PC-9 (cell line): ENCODE data around the gene BCR. TPM values are rescaled to one million over a fixed set of nuclear protein-coding genes. Genes with fewer than 3 reads are reported as not detected.
A peak's percentile ranks its signal among the peaks of the same experiment; 100 is the strongest.

ENCODE experiments used
- BruUV-seq: library from RNA; stranded (reverse); fragments of 400-500 nt; replicated peaks from 2 replicates; lab custom pipeline; 2021; lab: Mats Ljungman, UMichigan
- CTCF ChIA-PET: fragments of 300-600 bp; sonication (Branson Sonifier 250); formaldehyde crosslinking; loops from one replicate; lab custom pipeline; 2022; ENCODE audit warnings: antibody characterized with exemption; lab: Charles Lee
- POLR2A ChIA-PET: fragments of 300-600 bp; sonication (Branson Sonifier 250); formaldehyde crosslinking; loops from one replicate; lab custom pipeline; 2022; ENCODE audit warnings: antibody characterized with exemption; ENCODE audit not compliant: unreplicated experiment; lab: Charles Lee
- DNase-seq, 2 experiments: peaks; one replicate each; pipeline versions ENCODE4 v3.0.0 to v3.0.0-alpha.2; 2015 to 2022; ENCODE audit warnings: mixed read lengths in 1 of 2
- H2AFZ ChIP-seq: fragments of 200-600 bp; sonication (generic); 2 replicates; pipeline ENCODE4 v1.8.1; 2017; ENCODE audit warnings: antibody characterized with exemption
- H3F3A ChIP-seq: fragments of 200-600 bp; sonication (generic); 2 replicates; pipeline ENCODE4 v1.8.1; 2017; ENCODE audit warnings: antibody characterized with exemption, mild to moderate bottlenecking, low read depth; ENCODE audit not compliant: insufficient read depth
- H3K27ac ChIP-seq: fragments of 200-600 bp; sonication (generic); 2 replicates; pipeline ENCODE4 v1.6.1; 2016; ENCODE audit warnings: mixed run types
- H3K27me3 ChIP-seq: fragments of 200-600 bp; sonication (generic); 2 replicates; pipeline ENCODE4 v1.6.1; 2016; ENCODE audit warnings: low read depth, mixed run types; ENCODE audit not compliant: insufficient read depth
- H3K36me3 ChIP-seq: fragments of 200-600 bp; sonication (generic); 2 replicates; pipeline ENCODE4 v1.6.1; 2016; ENCODE audit warnings: low read depth, mixed run types
- H3K4me1 ChIP-seq: fragments of 200-600 bp; sonication (generic); replicated peaks from 2 replicates; pipeline ENCODE4 v1.6.1; 2016; ENCODE audit warnings: mixed run types; ENCODE audit not compliant: insufficient read depth
- H3K4me2 ChIP-seq: fragments of 200-600 bp; sonication (generic); 2 replicates; pipeline ENCODE4 v1.6.1; 2017; ENCODE audit warnings: mixed run types
- H3K4me3 ChIP-seq: fragments of 200-600 bp; sonication (generic); 2 replicates; pipeline ENCODE4 v1.6.1; 2016; ENCODE audit warnings: mixed run types
- H3K79me2 ChIP-seq: fragments of 200-600 bp; sonication (generic); 2 replicates; pipeline ENCODE4 v1.6.1; 2017; ENCODE audit warnings: low read depth, mixed run types
- H3K9me2 ChIP-seq: fragments of 200-600 bp; sonication (generic); 2 replicates; pipeline ENCODE4 v1.8.1; 2017; ENCODE audit warnings: mild to moderate bottlenecking; ENCODE audit not compliant: insufficient read depth
- H3K9me3 ChIP-seq: fragments of 200-600 bp; sonication (generic); 2 replicates; pipeline ENCODE4 v1.8.1; 2016; ENCODE audit warnings: low read depth; ENCODE audit not compliant: insufficient read depth
- H4K20me1 ChIP-seq: fragments of 200-600 bp; sonication (generic); 2 replicates; pipeline ENCODE4 v1.8.1; 2017; ENCODE audit not compliant: insufficient read depth
- EZH2 ChIP-seq: fragments of 200-600 bp; sonication (generic); IDR thresholded peaks from 2 replicates; pipeline ENCODE4 v1.8.0; 2017; ENCODE audit warnings: antibody characterized with exemption, low read depth
- intact Hi-C: fragments of 100-400 bp; cut with micrococcal nuclease; formaldehyde crosslinking; loops from one replicate; pipeline ENCODE4 v1.10.0; 2022; ENCODE audit not compliant: unreplicated experiment
- total RNA-seq: library from RNA; stranded (reverse); gene quantifications from 2 replicates; pipeline ENCODE4 v1.2.3, GENCODE V29; 2021
- TF ChIP-seq, protein P1 (sequence below): fragments of 200-600 bp; sonication (generic); conservative IDR thresholded peaks from 2 replicates; pipeline ENCODE4 v1.6.1; 2017; ENCODE audit warnings: mixed run types, antibody characterized with exemption, mild to moderate bottlenecking, moderate library complexity

BCR gene
- total RNA-seq, 1 experiment from 2014 or later: 47.8 TPM

DNA sequence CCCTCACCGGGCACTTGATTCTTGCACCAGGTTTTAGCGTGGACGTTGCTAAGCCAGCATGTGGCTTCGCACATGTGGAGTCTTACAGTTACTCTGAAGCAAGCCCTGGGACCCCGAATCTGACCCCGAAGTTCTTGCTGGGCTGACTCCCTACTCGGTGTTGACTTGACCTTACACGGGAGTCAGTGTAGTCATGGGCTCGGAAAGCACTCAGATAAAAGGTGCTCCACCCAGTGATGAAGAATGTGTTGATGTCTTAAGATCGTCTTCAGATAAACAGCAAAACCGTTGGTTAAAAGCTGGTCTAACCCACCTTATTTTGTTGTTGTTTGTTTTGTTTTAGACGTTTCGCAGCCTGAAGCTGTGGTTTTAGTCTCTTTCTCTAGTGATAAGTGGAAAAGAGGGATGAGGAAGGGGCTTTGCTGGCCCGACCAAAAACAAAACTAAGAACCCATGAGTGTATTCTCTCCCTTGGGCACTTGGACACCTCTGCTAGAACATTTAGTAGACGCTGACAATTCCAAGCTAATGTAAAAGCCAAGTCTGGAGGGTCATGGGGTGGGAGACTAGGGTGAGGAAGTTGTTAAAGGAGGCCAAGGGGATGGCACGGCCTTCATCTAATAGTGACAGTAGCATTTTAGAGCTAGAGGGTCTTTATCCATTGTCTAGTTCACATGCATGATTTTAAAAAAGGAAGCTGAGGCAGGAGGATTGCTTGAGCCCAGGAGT lies 69.9 kb downstream of the BCR start:
- CTCF ChIA-PET: interaction anchor here (0.5 kb wide), 1 partner anchor 24 kb away, joined by 3 read pairs; no protein-coding TSS in a partner anchor
- Histone ChIP-seq H3K27me3 (no peaks in the 10 kb centered on the region), H3K9me3 (no peaks in the 10 kb centered on the region), H2AFZ (no peak overlapping the region), H3K36me3 (no peaks in the 10 kb centered on the region), H3F3A (peaks cover 17% of the 10 kb centered on the region; the same call in 1 of the 2 replicates), H3K4me2 (no peak overlapping the region), H3K4me1 (peaks cover 43% of the 10 kb centered on the region), H3K9me2 (no peaks in the 10 kb centered on the region), H3K27ac (no peak overlapping the region), H4K20me1 (peaks cover 11% of the 10 kb centered on the region), H3K79me2 (peaks cover 59% of the 10 kb centered on the region), H3K4me3 (no peak overlapping the region)
- BruUV-seq: no TSS peak
- TF ChIP-seq, protein P1, sequence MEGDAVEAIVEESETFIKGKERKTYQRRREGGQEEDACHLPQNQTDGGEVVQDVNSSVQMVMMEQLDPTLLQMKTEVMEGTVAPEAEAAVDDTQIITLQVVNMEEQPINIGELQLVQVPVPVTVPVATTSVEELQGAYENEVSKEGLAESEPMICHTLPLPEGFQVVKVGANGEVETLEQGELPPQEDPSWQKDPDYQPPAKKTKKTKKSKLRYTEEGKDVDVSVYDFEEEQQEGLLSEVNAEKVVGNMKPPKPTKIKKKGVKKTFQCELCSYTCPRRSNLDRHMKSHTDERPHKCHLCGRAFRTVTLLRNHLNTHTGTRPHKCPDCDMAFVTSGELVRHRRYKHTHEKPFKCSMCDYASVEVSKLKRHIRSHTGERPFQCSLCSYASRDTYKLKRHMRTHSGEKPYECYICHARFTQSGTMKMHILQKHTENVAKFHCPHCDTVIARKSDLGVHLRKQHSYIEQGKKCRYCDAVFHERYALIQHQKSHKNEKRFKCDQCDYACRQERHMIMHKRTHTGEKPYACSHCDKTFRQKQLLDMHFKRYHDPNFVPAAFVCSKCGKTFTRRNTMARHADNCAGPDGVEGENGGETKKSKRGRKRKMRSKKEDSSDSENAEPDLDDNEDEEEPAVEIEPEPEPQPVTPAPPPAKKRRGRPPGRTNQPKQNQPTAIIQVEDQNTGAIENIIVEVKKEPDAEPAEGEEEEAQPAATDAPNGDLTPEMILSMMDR: no peak
- TF ChIP-seq EZH2: no peak
- POLR2A ChIA-PET: interaction anchor here (0.6 kb wide), 1 partner anchor 15 kb away, joined by 7 read pairs; no protein-coding TSS in a partner anchor
- no peak for DNase-seq
- intact Hi-C loops: no loop called here

DNA sequence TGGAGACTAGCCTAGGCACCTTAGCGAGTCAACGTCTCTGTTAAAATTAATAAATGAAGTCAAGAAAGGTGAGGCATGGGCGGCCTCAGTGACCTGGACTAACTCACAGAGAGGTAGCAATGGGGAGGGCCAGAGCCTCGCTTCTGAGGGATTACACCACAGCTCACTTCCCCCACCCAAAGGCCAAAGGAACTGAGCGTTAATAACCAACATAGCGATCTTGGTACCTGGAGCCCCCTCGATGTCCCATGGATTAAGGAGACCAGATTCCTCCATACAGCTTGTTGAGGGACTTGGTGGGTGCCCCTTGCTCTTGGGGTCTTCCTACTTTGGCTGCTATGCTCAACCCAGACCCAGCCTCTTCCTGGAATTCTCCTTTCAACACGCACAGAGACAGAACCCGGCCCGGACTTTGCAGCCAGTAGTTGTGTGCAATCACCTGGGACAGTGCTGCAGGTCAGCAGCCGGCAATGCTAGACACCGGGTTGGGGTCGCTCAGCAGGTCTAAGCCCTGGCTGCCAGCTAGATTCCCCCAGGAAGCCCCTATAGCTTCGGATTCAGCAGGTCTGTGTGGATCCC lies 70.6 kb downstream of the BCR start:
- no TSS peak for BruUV-seq
- Histone ChIP-seq H3F3A (peaks cover 17% of the 10 kb centered on the region; the same call in 1 of the 2 replicates), H4K20me1 (peaks cover 8% of the 10 kb centered on the region), H3K4me1 (peaks cover 43% of the 10 kb centered on the region), H3K4me3 (no peak overlapping the region), H3K9me2 (no peaks in the 10 kb centered on the region), H3K9me3 (no peaks in the 10 kb centered on the region), H3K27me3 (no peaks in the 10 kb centered on the region), H3K36me3 (no peaks in the 10 kb centered on the region), H2AFZ (no peak overlapping the region), H3K4me2 (peak overlapping the region; percentile 15; the same call in 1 of the 2 replicates), H3K79me2 (peaks cover 57% of the 10 kb centered on the region), H3K27ac (no peak overlapping the region)
- POLR2A ChIA-PET: interaction anchor here (0.6 kb wide), 1 partner anchor 15 kb away, joined by 7 read pairs; no protein-coding TSS in a partner anchor
- TF ChIP-seq EZH2: no peak
- TF ChIP-seq, protein P1: no peak
- no peak for DNase-seq
- CTCF ChIA-PET: interaction anchor here (0.5 kb wide), 1 partner anchor 25 kb away, joined by 3 read pairs; no protein-coding TSS in a partner anchor
- intact Hi-C loops: no loop called here

DNA sequence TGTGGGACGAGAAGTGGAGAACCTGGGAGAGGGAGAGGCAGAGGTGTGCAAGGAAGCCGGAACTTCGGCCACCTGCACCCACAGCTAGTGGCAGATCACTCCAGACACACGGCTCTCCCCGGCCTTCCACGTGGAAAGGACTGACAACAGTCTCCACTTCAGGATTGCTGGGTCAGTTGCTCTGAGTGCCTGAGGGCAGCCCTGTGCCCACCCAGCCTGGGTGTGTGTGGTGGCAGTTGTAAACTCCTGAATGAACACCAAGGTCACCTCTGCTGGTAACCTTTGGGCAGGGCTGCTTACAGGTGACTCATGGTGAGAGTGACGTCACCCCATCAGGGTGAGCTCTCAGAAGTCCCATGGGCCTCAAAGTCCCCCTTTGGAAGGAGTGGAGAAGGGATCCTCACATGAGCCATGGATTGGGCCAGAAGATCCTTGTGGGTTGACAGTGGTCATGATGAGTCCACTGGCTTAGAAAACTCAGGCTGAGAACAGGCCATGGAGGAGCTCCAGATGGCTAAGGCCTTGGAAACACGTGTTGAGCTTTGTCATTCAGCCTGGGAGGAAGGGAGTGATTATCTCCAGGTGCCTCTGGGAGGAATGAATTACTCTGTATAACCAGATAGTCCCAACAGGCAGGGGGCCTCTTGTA lies 71.3 kb downstream of the BCR start:
- Histone ChIP-seq H3K9me2 (no peaks in the 10 kb centered on the region), H3K4me3 (no peak overlapping the region), H3K4me2 (peak overlapping the region; percentile 15; the same call in 1 of the 2 replicates), H3K27me3 (no peaks in the 10 kb centered on the region), H3K36me3 (no peaks in the 10 kb centered on the region), H2AFZ (no peak overlapping the region), H3K9me3 (no peaks in the 10 kb centered on the region), H3K4me1 (peaks cover 43% of the 10 kb centered on the region), H4K20me1 (peaks cover 8% of the 10 kb centered on the region), H3K27ac (peak overlapping the region; percentile 29; the same call in 1 of the 2 replicates), H3K79me2 (peaks cover 50% of the 10 kb centered on the region), H3F3A (peaks cover 17% of the 10 kb centered on the region; the same call in 1 of the 2 replicates)
- intact Hi-C loops: no loop called here
- DNase-seq: no peak
- BruUV-seq: no TSS peak
- no peak for TF ChIP-seq EZH2
- TF ChIP-seq, protein P1: no peak
- CTCF ChIA-PET: no interaction called here
- POLR2A ChIA-PET: no interaction called here
